CD4-positive, alpha-beta memory T cell (primary cell): Measurements from ENCODE around the gene AOPEP. TPM values are rescaled to one million over a fixed set of nuclear protein-coding genes. Genes with fewer than 3 reads are reported as not detected.

ENCODE experiments used
- CTCF ChIA-PET: fragments of 350-600 bp; sonication (Branson Sonifier 250); formaldehyde crosslinking; loops from one replicate; lab custom pipeline; 2021; ENCODE audit warnings: inconsistent platforms; ENCODE audit not compliant: partially characterized antibody; lab: Charles Lee
- POLR2A ChIA-PET: fragments of 350-600 bp; sonication (Branson Sonifier 250); formaldehyde crosslinking; loops from one replicate; lab custom pipeline; 2021; ENCODE audit not compliant: partially characterized antibody; lab: Charles Lee
- DNase-seq, 5 donors: peaks; one replicate each; pipeline versions ENCODE4 v3.0.0 to v3.0.0-alpha.2; 2020 to 2022; ENCODE audit warnings: mixed read lengths in 1 of 5
- H3K27ac ChIP-seq: one replicate; pipeline ENCODE4 v1.7.0; 2013; ENCODE audit warnings: low read depth, low read length
- H3K27me3 ChIP-seq: 2 replicates; pipeline ENCODE4 v1.7.0; 2013; ENCODE audit warnings: mild to moderate bottlenecking, low read length, moderate library complexity; ENCODE audit not compliant: insufficient read depth
- H3K36me3 ChIP-seq: 2 replicates; pipeline ENCODE4 v1.7.0; 2013; ENCODE audit warnings: mild to moderate bottlenecking, low read length, moderate library complexity; ENCODE audit not compliant: insufficient read depth
- H3K4me1 ChIP-seq: 2 replicates; pipeline ENCODE4 v1.7.0; 2013; ENCODE audit warnings: mild to moderate bottlenecking, low read length, moderate library complexity; ENCODE audit not compliant: insufficient read depth
- H3K4me3 ChIP-seq, 2 donors: one replicate each; pipeline ENCODE4 v1.7.0; 2013; ENCODE audit warnings: low read length in 2 of 2, mild to moderate bottlenecking in 1 of 2
- H3K9me3 ChIP-seq, 2 donors: one replicate each; pipeline ENCODE4 v1.7.0; 2013; ENCODE audit warnings: low read length in 2 of 2, control low read depth in 1 of 2; ENCODE audit not compliant: control insufficient read depth in 1 of 2
- H3K27ac Mint-ChIP-seq, 7 donors: one replicate each; pipeline ENCODE4 v1.8.0; 2020 to 2021; ENCODE audit warnings: mixed read lengths in 7 of 7, mild to moderate bottlenecking in 6 of 7, inconsistent platforms in 3 of 7, moderate library complexity in 3 of 7
- H3K27me3 Mint-ChIP-seq, 2 donors: one replicate each; pipeline ENCODE4 v1.8.0; 2020 to 2021; ENCODE audit warnings: mixed read lengths in 2 of 2
- H3K36me3 Mint-ChIP-seq, 2 donors: one replicate each; pipeline ENCODE4 v1.8.0; 2020 to 2021; ENCODE audit warnings: mixed read lengths in 2 of 2, inconsistent platforms in 1 of 2, mild to moderate bottlenecking in 1 of 2
- H3K4me1 Mint-ChIP-seq, 4 donors: one replicate each; pipeline ENCODE4 v1.8.0; 2020 to 2021; ENCODE audit warnings: mixed read lengths in 4 of 4, mild to moderate bottlenecking in 1 of 4
- H3K4me3 Mint-ChIP-seq, 8 donors: one replicate each; pipeline ENCODE4 v1.8.0; 2020 to 2021; ENCODE audit warnings: mixed read lengths in 8 of 8, mild to moderate bottlenecking in 7 of 8, moderate library complexity in 6 of 8, inconsistent platforms in 3 of 8
- H3K9me3 Mint-ChIP-seq, 8 donors: one replicate each; pipeline ENCODE4 v1.8.0; 2020 to 2021; ENCODE audit warnings: mixed read lengths in 8 of 8, mild to moderate bottlenecking in 5 of 8, inconsistent platforms in 3 of 8, moderate library complexity in 1 of 8
- intact Hi-C: fragments of 100-400 bp; cut with micrococcal nuclease; formaldehyde crosslinking; loops from one replicate; pipeline ENCODE4 v1.15.1; 2023
- polyA plus RNA-seq, 2 donors: library from polyadenylated mRNA; unstranded; fragments of 300-500 nt; fragmentation: Illumina TruSeq; gene quantifications; one replicate each; pipeline ENCODE4 v1.2.3, GENCODE V29; 2021
- total RNA-seq, 2 experiments: library from RNA; stranded (reverse); gene quantifications; one replicate each; pipeline ENCODE4 v1.2.3, GENCODE V29; 2021

AOPEP gene
- total and polyA plus RNA-seq, 4 experiments from 2014 or later: 3.1 to 11.7 (median 7.6) TPM

GRCh38 chr9:95037789-95038521 is 311.5 kb downstream of the AOPEP start:
- Histone ChIP-seq H3K4me1 (no peaks in the 10 kb centered on the region), H3K36me3 (no peaks in the 10 kb centered on the region), H3K4me3 (no peak overlapping the region), H3K27ac (no peak overlapping the region), H3K9me3 (no peaks in the 10 kb centered on the region), H3K27me3 (no peaks in the 10 kb centered on the region)
- peaks cover 1 to 14% of the 10 kb centered on the region in 2 donors for H3K36me3 Mint-ChIP-seq
- DNase-seq: no peak
- no peaks in the 10 kb centered on the region for H3K27me3 Mint-ChIP-seq
- H3K27ac Mint-ChIP-seq: no peak overlapping the region
- H3K4me1 Mint-ChIP-seq: no peaks in the 10 kb centered on the region
- intact Hi-C loops: no loop called here
- POLR2A ChIA-PET: interaction anchor here (0.6 to 0.8 kb wide), 2 partner anchors 9 to 215 kb away, joined by 3 read pairs; no protein-coding TSS in a partner anchor
- CTCF ChIA-PET: no interaction called here
- H3K4me3 Mint-ChIP-seq: no peak overlapping the region
- no peaks in the 10 kb centered on the region for H3K9me3 Mint-ChIP-seq

GRCh38 chr9:95038666-95039065 is 312.2 kb downstream of the AOPEP start:
- no peaks in the 10 kb centered on the region for H3K4me1 Mint-ChIP-seq
- ChIA-PET POLR2A (no interaction called here), CTCF (no interaction called here)
- Histone ChIP-seq H3K4me1 (no peaks in the 10 kb centered on the region), H3K27ac (no peak overlapping the region), H3K4me3 (no peak overlapping the region), H3K27me3 (no peaks in the 10 kb centered on the region), H3K9me3 (no peaks in the 10 kb centered on the region), H3K36me3 (no peaks in the 10 kb centered on the region)
- no peak overlapping the region for H3K4me3 Mint-ChIP-seq
- H3K36me3 Mint-ChIP-seq: peaks cover 1 to 14% of the 10 kb centered on the region in 2 donors
- intact Hi-C loops: no loop called here
- H3K27ac Mint-ChIP-seq: no peak overlapping the region
- no peak for DNase-seq
- no peaks in the 10 kb centered on the region for H3K27me3 Mint-ChIP-seq
- H3K9me3 Mint-ChIP-seq: no peaks in the 10 kb centered on the region

GRCh38 chr9:95040106-95040505 is 313.6 kb downstream of the AOPEP start:
- no peaks in the 10 kb centered on the region for H3K9me3 ChIP-seq
- intact Hi-C loops: no loop called here
- Mint-ChIP-seq H3K36me3 (peaks cover 0 to 13% of the 10 kb centered on the region in 2 donors), H3K27ac (no peak overlapping the region), H3K4me1 (no peaks in the 10 kb centered on the region), H3K4me3 (no peak overlapping the region), H3K9me3 (no peaks in the 10 kb centered on the region), H3K27me3 (no peaks in the 10 kb centered on the region)
- no peaks in the 10 kb centered on the region for H3K27me3 ChIP-seq
- no peak overlapping the region for H3K27ac ChIP-seq
- POLR2A ChIA-PET: no interaction called here
- no peaks in the 10 kb centered on the region for H3K4me1 ChIP-seq
- no peak for DNase-seq
- CTCF ChIA-PET: no interaction called here
- no peak overlapping the region for H3K4me3 ChIP-seq
- no peaks in the 10 kb centered on the region for H3K36me3 ChIP-seq

- no peaks in the 10 kb centered on the region for H3K36me3 ChIP-seq
- H3K27ac ChIP-seq: no peak overlapping the region
- ChIA-PET CTCF (interaction anchor here (0.7 kb wide), 1 partner anchor 48 kb away, joined by 3 read pairs; no protein-coding TSS in a partner anchor), POLR2A (no interaction called here)
- Mint-ChIP-seq H3K36me3 (peaks cover 0 to 7% of the 10 kb centered on the region in 2 donors), H3K9me3 (no peaks in the 10 kb centered on the region), H3K4me3 (no peak overlapping the region), H3K27ac (no peak overlapping the region), H3K27me3 (peaks cover 3 to 4% of the 10 kb centered on the region in 2 donors), H3K4me1 (peaks cover 4 to 13% (median 5%) of the 10 kb centered on the region in 4 donors)
- no peaks in the 10 kb centered on the region for H3K9me3 ChIP-seq
- H3K27me3 ChIP-seq: no peaks in the 10 kb centered on the region
- no peak overlapping the region for H3K4me3 ChIP-seq
- intact Hi-C loops: no loop called here
- DNase-seq: no peak
- H3K4me1 ChIP-seq: peaks cover 10% of the 10 kb centered on the region
Measured at GRCh38 chr9:95043826-95044225, 317.3 kb downstream of the AOPEP start.

GRCh38 chr9:95044731-95045508 is 318.4 kb downstream of the AOPEP start:
- H3K27ac Mint-ChIP-seq: no peak overlapping the region
- CTCF ChIA-PET: no interaction called here
- no peaks in the 10 kb centered on the region for H3K9me3 ChIP-seq
- H3K4me3 Mint-ChIP-seq: no peak overlapping the region
- peaks cover 8% of the 10 kb centered on the region for H3K27me3 ChIP-seq
- peaks cover 13% of the 10 kb centered on the region for H3K4me1 ChIP-seq
- no peak overlapping the region for H3K4me3 ChIP-seq
- H3K4me1 Mint-ChIP-seq: peaks cover 6 to 17% (median 8%) of the 10 kb centered on the region in 4 donors
- no peak for DNase-seq
- no peak overlapping the region for H3K27ac ChIP-seq
- H3K9me3 Mint-ChIP-seq: no peaks in the 10 kb centered on the region
- intact Hi-C loops: no loop called here
- peaks cover 3 to 10% of the 10 kb centered on the region in 2 donors for H3K27me3 Mint-ChIP-seq
- POLR2A ChIA-PET: no interaction called here
- H3K36me3 Mint-ChIP-seq: peaks cover 0 to 6% of the 10 kb centered on the region in 2 donors
- no peaks in the 10 kb centered on the region for H3K36me3 ChIP-seq

GRCh38 chr9:95045751-95046150 is 319.3 kb downstream of the AOPEP start:
- intact Hi-C loops: no loop called here
- Histone ChIP-seq H3K27ac (no peak overlapping the region), H3K36me3 (no peaks in the 10 kb centered on the region), H3K4me3 (no peak overlapping the region), H3K4me1 (peaks cover 13% of the 10 kb centered on the region), H3K9me3 (no peaks in the 10 kb centered on the region), H3K27me3 (peaks cover 8% of the 10 kb centered on the region)
- Mint-ChIP-seq H3K27ac (peak overlapping the region in 1 of 7 donors; percentile 54), H3K27me3 (peaks cover 3 to 12% of the 10 kb centered on the region in 2 donors), H3K9me3 (no peaks in the 10 kb centered on the region), H3K4me1 (peaks cover 6 to 17% (median 8%) of the 10 kb centered on the region in 4 donors), H3K4me3 (no peak overlapping the region), H3K36me3 (peaks cover 0 to 6% of the 10 kb centered on the region in 2 donors)
- CTCF ChIA-PET: no interaction called here
- POLR2A ChIA-PET: no interaction called here
- no peak for DNase-seq
